ENCODE data around the gene SIGMAR1.

SIGMAR1 gene

DNA sequence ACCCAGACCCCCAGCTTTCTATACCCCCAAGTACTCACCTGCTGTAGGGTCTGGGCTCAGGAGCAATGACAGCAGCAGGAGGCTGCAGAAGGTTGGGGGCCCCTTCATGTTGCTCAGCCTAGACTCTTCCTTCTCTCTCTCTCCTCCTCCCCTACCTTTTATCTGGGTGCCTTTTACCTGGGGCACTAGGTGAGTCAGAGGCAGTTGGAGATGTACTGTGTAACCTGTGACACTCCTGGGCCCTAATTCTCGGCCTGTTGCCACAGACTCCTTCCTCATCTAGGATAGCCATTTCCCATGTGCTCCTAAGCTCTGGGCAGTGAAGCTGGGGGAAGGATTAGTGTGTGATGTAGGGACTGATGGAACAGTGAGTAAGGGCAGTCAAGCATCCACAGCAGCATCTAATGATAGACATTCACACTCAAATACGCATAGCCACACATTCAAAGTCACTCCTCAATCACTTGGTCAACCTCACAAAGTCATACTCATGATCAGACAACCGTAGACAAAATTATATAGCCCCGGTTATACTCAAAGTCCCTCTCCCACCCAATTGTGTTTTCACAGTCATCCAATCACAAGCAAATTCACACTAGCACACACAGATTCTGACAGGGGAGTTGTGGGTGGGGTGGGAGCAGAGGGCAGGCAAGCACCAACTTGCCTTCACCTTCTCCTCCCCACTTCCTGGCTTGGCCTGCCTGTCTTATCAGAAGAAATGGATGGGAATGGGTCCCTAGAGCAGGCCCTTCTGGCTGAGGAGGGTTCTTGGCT is 25.1 kb upstream of the SIGMAR1 start, which contains the start of gene CCL27:
CCL27 (minus strand) TSS at position 132 of the 777 bp plus-strand sequence; CDS start at position 108, 24 bp downstream.
- TF ChIP-seq EGR1 (IDR thresholded peaks at IDR 0.05) (no peak), EP300 (IDR thresholded peaks at IDR 0.05; ENCODE audit: borderline replicate concordance) (no peak), TCF12 (IDR thresholded peaks at IDR 0.05; ENCODE audit: low read depth) (no peak), NFIC (IDR thresholded peaks at IDR 0.05) (no peak), CEBPB (IDR thresholded peaks at IDR 0.05) (no peak), CREB1 (IDR thresholded peaks at IDR 0.05; ENCODE audit: low read depth) (no peak), RAD21 (IDR thresholded peaks at IDR 0.05; ENCODE audit: low read depth) (no peak), FOXM1 (IDR thresholded peaks at IDR 0.05; ENCODE audit: borderline replicate concordance, low read depth) (no peak), ZBTB7A (IDR thresholded peaks at IDR 0.05; ENCODE audit: low read depth) (no peak), TEAD4 (IDR thresholded peaks at IDR 0.05) (no peak), YY1 (IDR thresholded peaks at IDR 0.05; ENCODE audit: low read depth) (no peak), TAF1 (IDR thresholded peaks at IDR 0.05; ENCODE audit: low read depth) (no peak)
- TF ChIP-seq, protein P1, sequence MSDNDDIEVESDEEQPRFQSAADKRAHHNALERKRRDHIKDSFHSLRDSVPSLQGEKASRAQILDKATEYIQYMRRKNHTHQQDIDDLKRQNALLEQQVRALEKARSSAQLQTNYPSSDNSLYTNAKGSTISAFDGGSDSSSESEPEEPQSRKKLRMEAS (IDR thresholded peaks at IDR 0.05) = no peak
- TF ChIP-seq, protein P2, sequence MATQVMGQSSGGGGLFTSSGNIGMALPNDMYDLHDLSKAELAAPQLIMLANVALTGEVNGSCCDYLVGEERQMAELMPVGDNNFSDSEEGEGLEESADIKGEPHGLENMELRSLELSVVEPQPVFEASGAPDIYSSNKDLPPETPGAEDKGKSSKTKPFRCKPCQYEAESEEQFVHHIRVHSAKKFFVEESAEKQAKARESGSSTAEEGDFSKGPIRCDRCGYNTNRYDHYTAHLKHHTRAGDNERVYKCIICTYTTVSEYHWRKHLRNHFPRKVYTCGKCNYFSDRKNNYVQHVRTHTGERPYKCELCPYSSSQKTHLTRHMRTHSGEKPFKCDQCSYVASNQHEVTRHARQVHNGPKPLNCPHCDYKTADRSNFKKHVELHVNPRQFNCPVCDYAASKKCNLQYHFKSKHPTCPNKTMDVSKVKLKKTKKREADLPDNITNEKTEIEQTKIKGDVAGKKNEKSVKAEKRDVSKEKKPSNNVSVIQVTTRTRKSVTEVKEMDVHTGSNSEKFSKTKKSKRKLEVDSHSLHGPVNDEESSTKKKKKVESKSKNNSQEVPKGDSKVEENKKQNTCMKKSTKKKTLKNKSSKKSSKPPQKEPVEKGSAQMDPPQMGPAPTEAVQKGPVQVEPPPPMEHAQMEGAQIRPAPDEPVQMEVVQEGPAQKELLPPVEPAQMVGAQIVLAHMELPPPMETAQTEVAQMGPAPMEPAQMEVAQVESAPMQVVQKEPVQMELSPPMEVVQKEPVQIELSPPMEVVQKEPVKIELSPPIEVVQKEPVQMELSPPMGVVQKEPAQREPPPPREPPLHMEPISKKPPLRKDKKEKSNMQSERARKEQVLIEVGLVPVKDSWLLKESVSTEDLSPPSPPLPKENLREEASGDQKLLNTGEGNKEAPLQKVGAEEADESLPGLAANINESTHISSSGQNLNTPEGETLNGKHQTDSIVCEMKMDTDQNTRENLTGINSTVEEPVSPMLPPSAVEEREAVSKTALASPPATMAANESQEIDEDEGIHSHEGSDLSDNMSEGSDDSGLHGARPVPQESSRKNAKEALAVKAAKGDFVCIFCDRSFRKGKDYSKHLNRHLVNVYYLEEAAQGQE (IDR thresholded peaks at IDR 0.05; ENCODE audit: low read depth) = no peak
- TF ChIP-seq, protein P3, sequence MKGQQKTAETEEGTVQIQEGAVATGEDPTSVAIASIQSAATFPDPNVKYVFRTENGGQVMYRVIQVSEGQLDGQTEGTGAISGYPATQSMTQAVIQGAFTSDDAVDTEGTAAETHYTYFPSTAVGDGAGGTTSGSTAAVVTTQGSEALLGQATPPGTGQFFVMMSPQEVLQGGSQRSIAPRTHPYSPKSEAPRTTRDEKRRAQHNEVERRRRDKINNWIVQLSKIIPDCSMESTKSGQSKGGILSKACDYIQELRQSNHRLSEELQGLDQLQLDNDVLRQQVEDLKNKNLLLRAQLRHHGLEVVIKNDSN (IDR thresholded peaks at IDR 0.05) = no peak

DNA sequence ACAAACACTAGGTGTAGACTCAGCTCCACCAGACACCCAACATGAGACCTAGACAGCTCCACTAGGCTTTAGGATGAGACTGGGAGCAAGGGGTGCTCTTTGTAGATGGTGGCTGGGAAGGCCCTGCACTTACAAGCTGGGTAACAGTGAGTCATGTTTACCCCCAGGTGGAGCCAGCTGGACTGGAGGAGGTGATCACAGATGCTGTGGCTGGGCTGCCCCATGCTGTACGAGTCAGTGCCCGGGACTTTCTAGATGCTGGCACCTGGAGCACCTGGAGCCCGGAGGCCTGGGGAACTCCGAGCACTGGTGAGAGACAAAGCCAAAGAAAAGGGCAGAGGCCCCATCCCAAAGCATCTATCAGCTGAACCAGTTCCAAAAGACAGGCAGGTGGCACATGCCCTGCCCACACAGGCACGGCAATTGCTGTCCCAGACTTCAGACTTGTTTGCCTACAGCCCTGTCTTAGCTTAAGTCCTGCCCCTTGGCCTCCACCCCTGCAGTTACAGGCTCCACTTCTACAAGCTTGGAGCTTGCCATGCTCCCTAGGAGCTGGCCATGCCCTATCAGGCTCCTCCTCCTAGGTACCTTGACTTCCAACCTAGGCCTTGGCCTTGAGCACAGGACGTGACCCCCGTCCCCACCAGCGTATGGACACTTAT is 22.1 kb upstream of the SIGMAR1 start:
- TF ChIP-seq EGR1 (IDR thresholded peaks at IDR 0.05) (no peak), ZBTB7A (IDR thresholded peaks at IDR 0.05; ENCODE audit: low read depth) (no peak), TAF1 (IDR thresholded peaks at IDR 0.05; ENCODE audit: low read depth) (no peak)
- TF ChIP-seq, protein P1 (IDR thresholded peaks at IDR 0.05) = no peak
- TF ChIP-seq, protein P3 (IDR thresholded peaks at IDR 0.05) = no peak

DNA sequence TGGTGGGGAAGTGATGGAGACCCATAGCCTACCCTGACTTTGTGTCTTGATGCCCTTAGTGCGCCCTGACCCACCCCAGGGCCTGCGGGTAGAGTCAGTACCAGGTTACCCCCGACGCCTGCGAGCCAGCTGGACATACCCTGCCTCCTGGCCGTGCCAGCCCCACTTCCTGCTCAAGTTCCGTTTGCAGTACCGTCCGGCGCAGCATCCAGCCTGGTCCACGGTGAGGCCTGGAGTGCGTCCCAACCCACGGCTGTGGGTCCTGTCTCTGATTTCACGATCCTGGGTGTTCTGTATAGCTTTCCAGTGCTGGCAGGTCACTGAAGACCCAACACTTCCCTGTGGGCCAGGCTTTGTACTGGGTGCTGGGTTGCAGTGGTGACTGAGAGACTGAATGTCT is 20.9 kb upstream of the SIGMAR1 start:
- no peak for TF ChIP-seq CREB1 (IDR thresholded peaks at IDR 0.05; ENCODE audit: low read depth)
- TF ChIP-seq EP300 (IDR thresholded peaks at IDR 0.05; ENCODE audit: borderline replicate concordance) = no peak
- no peak for TF ChIP-seq EGR1 (IDR thresholded peaks at IDR 0.05)
- TF ChIP-seq, protein P2 (IDR thresholded peaks at IDR 0.05; ENCODE audit: low read depth) = no peak
- TF ChIP-seq YY1 (IDR thresholded peaks at IDR 0.05; ENCODE audit: low read depth) = no peak
- TF ChIP-seq TCF12 (IDR thresholded peaks at IDR 0.05; ENCODE audit: low read depth) = no peak
- TF ChIP-seq, protein P3 (IDR thresholded peaks at IDR 0.05) = no peak
- no peak for TF ChIP-seq TEAD4 (IDR thresholded peaks at IDR 0.05)
- no peak for TF ChIP-seq ZBTB7A (IDR thresholded peaks at IDR 0.05; ENCODE audit: low read depth)
- no peak for TF ChIP-seq FOXM1 (IDR thresholded peaks at IDR 0.05; ENCODE audit: borderline replicate concordance, low read depth)
- no peak for TF ChIP-seq RAD21 (IDR thresholded peaks at IDR 0.05; ENCODE audit: low read depth)
- no peak for TF ChIP-seq NFIC (IDR thresholded peaks at IDR 0.05)
- TF ChIP-seq, protein P1 (IDR thresholded peaks at IDR 0.05) = no peak
- TF ChIP-seq TAF1 (IDR thresholded peaks at IDR 0.05; ENCODE audit: low read depth) = no peak
- TF ChIP-seq CEBPB (IDR thresholded peaks at IDR 0.05) = no peak

DNA sequence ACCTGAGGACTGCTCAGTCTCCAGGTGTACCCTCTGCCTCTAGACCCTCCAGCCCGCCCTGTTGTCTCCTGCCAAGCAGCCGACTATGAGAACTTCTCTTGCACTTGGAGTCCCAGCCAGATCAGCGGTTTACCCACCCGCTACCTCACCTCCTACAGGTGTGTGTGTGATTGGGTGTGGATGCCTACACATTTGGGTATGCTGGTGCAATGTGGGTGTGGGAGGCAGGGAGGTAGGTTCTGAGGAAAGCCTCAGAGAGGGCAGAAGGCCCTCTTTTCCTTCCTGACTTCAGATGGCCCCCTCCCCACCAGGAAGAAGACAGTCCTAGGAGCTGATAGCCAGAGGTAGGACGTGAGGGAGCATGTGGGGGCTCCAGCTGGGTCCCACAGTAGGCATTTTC is 19.4 kb upstream of the SIGMAR1 start:
- no peak for TF ChIP-seq RAD21 (IDR thresholded peaks at IDR 0.05; ENCODE audit: low read depth)
- no peak for TF ChIP-seq CREB1 (IDR thresholded peaks at IDR 0.05; ENCODE audit: low read depth)
- TF ChIP-seq CEBPB (IDR thresholded peaks at IDR 0.05) = no peak
- no peak for TF ChIP-seq NFIC (IDR thresholded peaks at IDR 0.05)
- no peak for TF ChIP-seq ZBTB7A (IDR thresholded peaks at IDR 0.05; ENCODE audit: low read depth)
- no peak for TF ChIP-seq FOXM1 (IDR thresholded peaks at IDR 0.05; ENCODE audit: borderline replicate concordance, low read depth)
- TF ChIP-seq, protein P2 (IDR thresholded peaks at IDR 0.05; ENCODE audit: low read depth) = no peak
- TF ChIP-seq TCF12 (IDR thresholded peaks at IDR 0.05; ENCODE audit: low read depth) = no peak
- TF ChIP-seq, protein P1 (IDR thresholded peaks at IDR 0.05) = no peak
- no peak for TF ChIP-seq YY1 (IDR thresholded peaks at IDR 0.05; ENCODE audit: low read depth)
- TF ChIP-seq, protein P3 (IDR thresholded peaks at IDR 0.05) = no peak
